Liver (tissue), 3 donors: ENCODE results near the gene NAA80.

Source experiments
- EGR1 ChIP-seq, 2 donors: IDR thresholded peaks; 2 replicates each; pipeline ENCODE4 v1.6.1; 2016 to 2018; ENCODE audit warnings: antibody characterized with exemption in 2 of 2, low read depth in 2 of 2
- FOXA1 ChIP-seq: IDR thresholded peaks from 2 replicates; pipeline ENCODE4 v1.6.1; 2016; ENCODE audit warnings: antibody characterized with exemption
- JUND ChIP-seq, 2 donors: IDR thresholded peaks; 2 replicates each; pipeline ENCODE4 v1.6.1; 2016; ENCODE audit warnings: antibody characterized with exemption in 2 of 2
- RXRA ChIP-seq, 2 donors: IDR thresholded peaks; 2 replicates each; pipeline ENCODE4 v1.6.1; 2017 to 2018; ENCODE audit warnings: antibody characterized with exemption in 2 of 2, mild to moderate bottlenecking in 1 of 2
- SP1 ChIP-seq: IDR thresholded peaks from 2 replicates; pipeline ENCODE4 v1.6.1; 2018; ENCODE audit warnings: antibody characterized with exemption, mild to moderate bottlenecking
- TAF1 ChIP-seq: conservative IDR thresholded peaks from 2 replicates; pipeline ENCODE4 v1.6.1; 2016; ENCODE audit warnings: antibody characterized with exemption, mild to moderate bottlenecking
- YY1 ChIP-seq: IDR thresholded peaks from 2 replicates; pipeline ENCODE4 v1.6.1; 2016; ENCODE audit warnings: antibody characterized with exemption, mild to moderate bottlenecking
- TF ChIP-seq, protein P1 (sequence below): fragments of 150-350 bp; IDR thresholded peaks from 2 replicates; pipeline ENCODE4 v1.5.1; 2017; ENCODE audit warnings: improper control_type of control experiment, low read depth, low read length; ENCODE audit not compliant: missing input control
- TF ChIP-seq, protein P2 (sequence below): IDR thresholded peaks from 2 replicates; pipeline ENCODE4 v1.6.1; 2016; ENCODE audit warnings: antibody characterized with exemption
- TF ChIP-seq, protein P3 (sequence below): IDR thresholded peaks from 2 replicates; pipeline ENCODE4 v1.6.1; 2016; ENCODE audit warnings: antibody characterized with exemption
- TF ChIP-seq, protein P4 (sequence below): IDR thresholded peaks from 2 replicates; pipeline ENCODE4 v1.6.1; 2016; ENCODE audit warnings: antibody characterized with exemption, mild to moderate bottlenecking
- TF ChIP-seq, protein P5 (sequence below): IDR thresholded peaks from 2 replicates; pipeline ENCODE4 v1.6.1; 2016; ENCODE audit warnings: antibody characterized with exemption
- donor health status: healthy.
- donor health status: healthy.

DNA sequence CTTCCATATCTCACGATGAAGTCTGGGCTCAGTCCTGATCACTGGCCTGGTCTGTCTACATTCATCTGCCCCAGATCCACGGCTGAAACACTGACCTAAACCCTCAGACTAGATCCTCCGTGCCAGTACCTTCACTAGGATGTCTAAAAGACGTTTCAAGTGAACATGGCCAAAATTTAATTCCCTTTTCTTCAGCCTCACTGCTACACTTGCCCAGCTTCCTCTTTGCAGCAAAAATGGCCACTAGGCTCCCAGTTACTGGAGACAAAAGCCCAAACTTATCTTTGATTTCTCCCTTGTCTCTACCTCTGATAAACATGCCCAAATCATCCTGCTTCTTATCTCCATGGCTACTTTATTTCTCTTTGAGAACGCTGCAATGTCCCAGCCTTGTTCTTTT, 39.8 kb upstream of the NAA80 start:
- TF ChIP-seq EGR1 (IDR thresholded peaks at IDR 0.05; ENCODE audit: low read depth in 2 of 2) (no peak), TAF1 (no peak), YY1 (no peak), JUND (IDR thresholded peaks at IDR 0.05) (no peak), FOXA1 (no peak), RXRA (IDR thresholded peaks at IDR 0.05) (no peak), SP1 (no peak)
- TF ChIP-seq, protein P1, sequence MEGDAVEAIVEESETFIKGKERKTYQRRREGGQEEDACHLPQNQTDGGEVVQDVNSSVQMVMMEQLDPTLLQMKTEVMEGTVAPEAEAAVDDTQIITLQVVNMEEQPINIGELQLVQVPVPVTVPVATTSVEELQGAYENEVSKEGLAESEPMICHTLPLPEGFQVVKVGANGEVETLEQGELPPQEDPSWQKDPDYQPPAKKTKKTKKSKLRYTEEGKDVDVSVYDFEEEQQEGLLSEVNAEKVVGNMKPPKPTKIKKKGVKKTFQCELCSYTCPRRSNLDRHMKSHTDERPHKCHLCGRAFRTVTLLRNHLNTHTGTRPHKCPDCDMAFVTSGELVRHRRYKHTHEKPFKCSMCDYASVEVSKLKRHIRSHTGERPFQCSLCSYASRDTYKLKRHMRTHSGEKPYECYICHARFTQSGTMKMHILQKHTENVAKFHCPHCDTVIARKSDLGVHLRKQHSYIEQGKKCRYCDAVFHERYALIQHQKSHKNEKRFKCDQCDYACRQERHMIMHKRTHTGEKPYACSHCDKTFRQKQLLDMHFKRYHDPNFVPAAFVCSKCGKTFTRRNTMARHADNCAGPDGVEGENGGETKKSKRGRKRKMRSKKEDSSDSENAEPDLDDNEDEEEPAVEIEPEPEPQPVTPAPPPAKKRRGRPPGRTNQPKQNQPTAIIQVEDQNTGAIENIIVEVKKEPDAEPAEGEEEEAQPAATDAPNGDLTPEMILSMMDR = no peak
- TF ChIP-seq, protein P2, sequence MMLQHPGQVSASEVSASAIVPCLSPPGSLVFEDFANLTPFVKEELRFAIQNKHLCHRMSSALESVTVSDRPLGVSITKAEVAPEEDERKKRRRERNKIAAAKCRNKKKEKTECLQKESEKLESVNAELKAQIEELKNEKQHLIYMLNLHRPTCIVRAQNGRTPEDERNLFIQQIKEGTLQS = no peak
- TF ChIP-seq, protein P3, sequence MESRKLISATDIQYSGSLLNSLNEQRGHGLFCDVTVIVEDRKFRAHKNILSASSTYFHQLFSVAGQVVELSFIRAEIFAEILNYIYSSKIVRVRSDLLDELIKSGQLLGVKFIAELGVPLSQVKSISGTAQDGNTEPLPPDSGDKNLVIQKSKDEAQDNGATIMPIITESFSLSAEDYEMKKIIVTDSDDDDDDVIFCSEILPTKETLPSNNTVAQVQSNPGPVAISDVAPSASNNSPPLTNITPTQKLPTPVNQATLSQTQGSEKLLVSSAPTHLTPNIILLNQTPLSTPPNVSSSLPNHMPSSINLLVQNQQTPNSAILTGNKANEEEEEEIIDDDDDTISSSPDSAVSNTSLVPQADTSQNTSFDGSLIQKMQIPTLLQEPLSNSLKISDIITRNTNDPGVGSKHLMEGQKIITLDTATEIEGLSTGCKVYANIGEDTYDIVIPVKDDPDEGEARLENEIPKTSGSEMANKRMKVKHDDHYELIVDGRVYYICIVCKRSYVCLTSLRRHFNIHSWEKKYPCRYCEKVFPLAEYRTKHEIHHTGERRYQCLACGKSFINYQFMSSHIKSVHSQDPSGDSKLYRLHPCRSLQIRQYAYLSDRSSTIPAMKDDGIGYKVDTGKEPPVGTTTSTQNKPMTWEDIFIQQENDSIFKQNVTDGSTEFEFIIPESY = no peak
- TF ChIP-seq, protein P4, sequence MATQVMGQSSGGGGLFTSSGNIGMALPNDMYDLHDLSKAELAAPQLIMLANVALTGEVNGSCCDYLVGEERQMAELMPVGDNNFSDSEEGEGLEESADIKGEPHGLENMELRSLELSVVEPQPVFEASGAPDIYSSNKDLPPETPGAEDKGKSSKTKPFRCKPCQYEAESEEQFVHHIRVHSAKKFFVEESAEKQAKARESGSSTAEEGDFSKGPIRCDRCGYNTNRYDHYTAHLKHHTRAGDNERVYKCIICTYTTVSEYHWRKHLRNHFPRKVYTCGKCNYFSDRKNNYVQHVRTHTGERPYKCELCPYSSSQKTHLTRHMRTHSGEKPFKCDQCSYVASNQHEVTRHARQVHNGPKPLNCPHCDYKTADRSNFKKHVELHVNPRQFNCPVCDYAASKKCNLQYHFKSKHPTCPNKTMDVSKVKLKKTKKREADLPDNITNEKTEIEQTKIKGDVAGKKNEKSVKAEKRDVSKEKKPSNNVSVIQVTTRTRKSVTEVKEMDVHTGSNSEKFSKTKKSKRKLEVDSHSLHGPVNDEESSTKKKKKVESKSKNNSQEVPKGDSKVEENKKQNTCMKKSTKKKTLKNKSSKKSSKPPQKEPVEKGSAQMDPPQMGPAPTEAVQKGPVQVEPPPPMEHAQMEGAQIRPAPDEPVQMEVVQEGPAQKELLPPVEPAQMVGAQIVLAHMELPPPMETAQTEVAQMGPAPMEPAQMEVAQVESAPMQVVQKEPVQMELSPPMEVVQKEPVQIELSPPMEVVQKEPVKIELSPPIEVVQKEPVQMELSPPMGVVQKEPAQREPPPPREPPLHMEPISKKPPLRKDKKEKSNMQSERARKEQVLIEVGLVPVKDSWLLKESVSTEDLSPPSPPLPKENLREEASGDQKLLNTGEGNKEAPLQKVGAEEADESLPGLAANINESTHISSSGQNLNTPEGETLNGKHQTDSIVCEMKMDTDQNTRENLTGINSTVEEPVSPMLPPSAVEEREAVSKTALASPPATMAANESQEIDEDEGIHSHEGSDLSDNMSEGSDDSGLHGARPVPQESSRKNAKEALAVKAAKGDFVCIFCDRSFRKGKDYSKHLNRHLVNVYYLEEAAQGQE = no peak
- TF ChIP-seq, protein P5, sequence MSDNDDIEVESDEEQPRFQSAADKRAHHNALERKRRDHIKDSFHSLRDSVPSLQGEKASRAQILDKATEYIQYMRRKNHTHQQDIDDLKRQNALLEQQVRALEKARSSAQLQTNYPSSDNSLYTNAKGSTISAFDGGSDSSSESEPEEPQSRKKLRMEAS = no peak
